GM18502 (cell line): ENCODE data around the gene NBPF6.
"Not testable (repeated sequence)": the region's sequence is repeated elsewhere in the genome, so short reads cannot be mapped to it uniquely, and the experiment has no call there.

Experiments used
- ATAC-seq: cut with Tn5 transposase; IDR thresholded peaks from one replicate; pipeline ENCODE4 v1.9.1; 2021; ENCODE audit warnings: mild to moderate bottlenecking; ENCODE audit not compliant: unreplicated experiment, poor library complexity

Gene NBPF6

GRCh38 chr1:108495008-108495407, 44.9 kb downstream of the NBPF6 start:
- ATAC-seq = not testable (repeated sequence)

GRCh38 chr1:108496856-108497255, 46.7 kb downstream of the NBPF6 start:
- ATAC-seq = not testable (repeated sequence)

- no peak for ATAC-seq
Measured at GRCh38 chr1:108502138-108502537, 52.0 kb downstream of the NBPF6 start.

- ATAC-seq = no peak
Measured at GRCh38 chr1:108502624-108503023, 52.5 kb downstream of the NBPF6 start.

GRCh38 chr1:108503062-108503733, 53.1 kb downstream of the NBPF6 start:
- no peak for ATAC-seq

DNA sequence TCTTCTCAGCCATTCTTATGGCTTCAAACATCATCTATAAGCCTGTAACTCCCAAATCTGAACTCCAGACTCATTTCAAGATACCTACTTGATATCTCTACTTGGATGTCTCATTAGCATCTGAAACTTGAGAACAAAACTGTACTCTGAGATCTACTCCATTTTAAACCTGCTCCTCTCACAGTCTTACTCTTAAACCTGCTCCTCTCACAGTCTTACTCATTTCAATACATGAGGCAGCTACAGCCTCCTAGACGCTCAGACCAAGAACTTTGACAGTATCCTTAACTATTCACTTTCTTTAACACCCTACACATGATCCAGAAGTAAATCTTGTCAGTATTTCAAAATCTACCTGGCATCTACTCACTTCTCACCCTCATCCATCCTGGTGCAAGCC, 54.3 kb downstream of the NBPF6 start:
- ATAC-seq = peak; percentile 86

DNA sequence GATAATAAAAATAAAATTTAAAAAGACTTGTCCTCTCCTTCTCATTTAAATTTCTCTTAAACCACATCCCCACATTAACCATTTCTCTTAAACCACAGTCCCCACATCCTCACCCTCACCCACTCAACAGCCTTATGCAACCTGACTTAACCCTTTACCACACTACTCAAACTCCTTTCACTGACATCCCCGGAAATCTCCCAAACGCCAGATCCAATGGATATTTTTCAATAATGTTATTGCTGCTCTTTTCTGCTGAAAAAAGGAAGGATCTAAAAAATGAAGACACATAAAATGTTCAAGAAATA, 55.6 kb downstream of the NBPF6 start:
- no peak for ATAC-seq

GRCh38 chr1:108511764-108512163, 61.6 kb downstream of the NBPF6 start:
- no peak for ATAC-seq

GRCh38 chr1:108512239-108513043, 62.3 kb downstream of the NBPF6 start:
- no peak for ATAC-seq

DNA sequence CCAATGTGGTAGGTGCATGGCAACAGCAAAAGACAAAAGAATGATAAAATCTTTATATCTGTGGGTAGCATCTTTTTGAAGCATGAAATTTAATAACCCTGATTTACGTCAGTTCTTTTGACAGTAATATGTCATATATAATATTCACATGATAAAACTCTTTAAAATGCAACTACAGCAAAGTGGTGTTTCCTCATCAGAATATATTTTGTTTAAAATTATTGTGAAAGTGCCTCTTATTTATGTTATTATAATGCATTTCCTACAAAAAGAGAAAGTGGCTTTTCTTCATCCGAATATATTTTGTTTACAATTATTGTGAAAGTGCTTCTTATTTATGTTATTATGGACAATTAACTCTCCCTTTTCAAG, 62.9 kb downstream of the NBPF6 start:
- ATAC-seq = no peak

DNA sequence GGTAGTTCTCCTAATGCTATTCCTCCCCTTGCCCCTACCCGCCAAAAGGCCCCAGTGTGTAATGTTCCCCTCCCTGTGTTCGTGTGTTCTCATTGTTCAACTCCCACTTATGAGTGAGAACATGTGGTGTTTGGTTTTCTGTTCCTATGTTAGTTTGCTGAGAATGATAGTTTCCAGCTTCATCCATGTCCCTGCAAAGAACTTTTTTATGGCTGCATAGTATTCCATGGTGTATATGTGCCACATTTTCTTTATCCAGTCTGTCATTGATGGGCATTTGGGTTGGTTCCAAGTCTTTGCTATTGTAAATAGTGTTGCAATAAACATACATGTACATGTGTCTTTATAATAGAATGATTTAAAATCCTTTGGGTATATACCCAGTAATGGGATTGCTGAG, 63.8 kb downstream of the NBPF6 start:
- not testable (repeated sequence) for ATAC-seq

- ATAC-seq = not testable (repeated sequence)
Measured at GRCh38 chr1:108517301-108517897, 67.3 kb downstream of the NBPF6 start.
